Kidney tubule cell (primary cell): ENCODE data around the gene HDAC2.
A peak's percentile ranks its signal among the peaks of the same experiment; 100 is the strongest.
"Not testable (repeated sequence)": the region's sequence is repeated elsewhere in the genome, so short reads cannot be mapped to it uniquely, and the experiment has no call there.

Experiments used
- DNase-seq: peaks from one replicate; pipeline ENCODE4 v3.0.0-alpha.2; 2018; ENCODE audit warnings: low spot score

The HDAC2 gene

GRCh38 chr6:113970805-113971676 is at the start of gene HDAC2:
HDAC2 (minus strand) TSS chr6:113971148; CDS start chr6:113970908, 240 bp downstream.
- peak; percentile 86 for DNase-seq

GRCh38 chr6:114020196-114020595 is 49.2 kb upstream of the HDAC2 start:
- no peak for DNase-seq

GRCh38 chr6:114017146-114017545 is 46.2 kb upstream of the HDAC2 start:
- peak; percentile 85 for DNase-seq

GRCh38 chr6:114014106-114014505 is 43.2 kb upstream of the HDAC2 start:
- DNase-seq, result not testable (repeated sequence)

GRCh38 chr6:114011486-114011885 is 40.5 kb upstream of the HDAC2 start:
- not testable (repeated sequence) for DNase-seq

GRCh38 chr6:114010540-114010939 is 39.6 kb upstream of the HDAC2 start:
- DNase-seq, result no peak

- DNase-seq, result no peak
These were observed 38.2 kb upstream of the HDAC2 start for GRCh38 chr6:114009192-114009591.

- no peak for DNase-seq
These were observed 37.4 kb upstream of the HDAC2 start for GRCh38 chr6:114008331-114008730.

GRCh38 chr6:114007516-114007915 is 36.6 kb upstream of the HDAC2 start:
- peak; percentile 13 for DNase-seq

- no peak for DNase-seq
These were observed 30.4 kb upstream of the HDAC2 start for GRCh38 chr6:114001354-114001753.

- peak; percentile 56 for DNase-seq
These were observed 29.1 kb upstream of the HDAC2 start for GRCh38 chr6:114000069-114000468.

- DNase-seq, result no peak
These were observed 28.3 kb upstream of the HDAC2 start for GRCh38 chr6:113999284-113999683.

- DNase-seq, result no peak
These were observed 27.9 kb upstream of the HDAC2 start for GRCh38 chr6:113998811-113999210.

GRCh38 chr6:113997116-113997515 is 26.2 kb upstream of the HDAC2 start:
- DNase-seq, result peak; percentile 80

- peak; percentile 92 for DNase-seq
These were observed 24.7 kb upstream of the HDAC2 start for GRCh38 chr6:113995634-113996033.

- peak; percentile 90 for DNase-seq
These were observed 24.0 kb upstream of the HDAC2 start for GRCh38 chr6:113994934-113995342.

- no peak for DNase-seq
These were observed 18.7 kb upstream of the HDAC2 start for GRCh38 chr6:113989675-113990074.

- not testable (repeated sequence) for DNase-seq
These were observed 11.7 kb upstream of the HDAC2 start for GRCh38 chr6:113982675-113983074.

GRCh38 chr6:113982055-113982550 is 11.2 kb upstream of the HDAC2 start:
- DNase-seq, result no peak

GRCh38 chr6:113980937-113981554 is 10.1 kb upstream of the HDAC2 start:
- DNase-seq, result peak; percentile 26

GRCh38 chr6:113979937-113980336 is 9.0 kb upstream of the HDAC2 start:
- no peak for DNase-seq

GRCh38 chr6:113978084-113978675 is 7.2 kb upstream of the HDAC2 start:
- no peak for DNase-seq

- DNase-seq, result no peak
These were observed 5.9 kb upstream of the HDAC2 start for GRCh38 chr6:113976806-113977205.
